Common myeloid progenitor, CD34-positive (primary cell): ENCODE data around the gene SLC25A41.

Source experiments
- CTCF ChIA-PET: fragments of 350-600 bp; sonication (Branson Sonifier 250); formaldehyde crosslinking; loops from one replicate; lab custom pipeline; 2021; ENCODE audit warnings: antibody characterized with exemption; lab: Charles Lee
- POLR2A ChIA-PET: fragments of 350-600 bp; sonication (Branson Sonifier 250); formaldehyde crosslinking; loops from one replicate; lab custom pipeline; 2021; ENCODE audit warnings: antibody characterized with exemption; lab: Charles Lee
- DNase-seq, 3 donors: peaks; one replicate each; pipeline versions ENCODE4 v3.0.0 to v3.0.0-alpha.2; 2013
- H3K27ac ChIP-seq, 2 experiments: 1 replicate in 1 of 2; 2 replicates in 1 of 2; pipeline ENCODE4 v1.7.0; 2013; ENCODE audit warnings: inconsistent platforms in 2 of 2, low read length in 2 of 2, mild to moderate bottlenecking in 2 of 2, low read depth in 1 of 2, moderate library complexity in 1 of 2; ENCODE audit not compliant: severe bottlenecking in 2 of 2, insufficient read depth in 1 of 2, poor library complexity in 1 of 2
- H3K27me3 ChIP-seq, 5 experiments: replicated peaks in 2 of 5; 1 replicate in 3 of 5; 2 replicates in 2 of 5; pipeline versions ENCODE4 v1.6.1 to v1.7.0; 2013; ENCODE audit warnings: low read length in 4 of 5, mild to moderate bottlenecking in 2 of 5, moderate library complexity in 2 of 5, inconsistent platforms in 1 of 5; ENCODE audit not compliant: insufficient read depth in 5 of 5, control insufficient read depth in 4 of 5
- H3K36me3 ChIP-seq, 4 experiments: 1 replicate in 2 of 4; 2 replicates in 2 of 4; pipeline versions ENCODE4 v1.6.1 to v1.7.0; 2013; ENCODE audit warnings: low read length in 3 of 4, control low read depth in 1 of 4, mild to moderate bottlenecking in 1 of 4; ENCODE audit not compliant: control insufficient read depth in 4 of 4, insufficient read depth in 4 of 4
- H3K4me1 ChIP-seq, 4 experiments: 1 replicate in 3 of 4; 2 replicates in 1 of 4; pipeline versions ENCODE4 v1.6.1 to v1.7.1; 2013; ENCODE audit warnings: low read length in 3 of 4, mild to moderate bottlenecking in 3 of 4, control low read depth in 1 of 4, inconsistent platforms in 1 of 4, moderate library complexity in 1 of 4; ENCODE audit not compliant: control insufficient read depth in 4 of 4, insufficient read depth in 4 of 4; ENCODE audit errors: control extremely low read depth in 1 of 4
- H3K4me3 ChIP-seq, 7 experiments: 1 replicate in 4 of 7; 2 replicates in 3 of 7; pipeline versions ENCODE4 v1.5.1 to v1.7.0; 2013; ENCODE audit warnings: mild to moderate bottlenecking in 7 of 7, low read length in 6 of 7, moderate library complexity in 6 of 7, inconsistent platforms in 2 of 7, low read depth in 2 of 7, control low read depth in 1 of 7; ENCODE audit not compliant: insufficient read depth in 4 of 7, control insufficient read depth in 1 of 7; ENCODE audit errors: extremely low read depth in 1 of 7
- H3K9me3 ChIP-seq, 5 experiments: 1 replicate in 4 of 5; 2 replicates in 1 of 5; pipeline versions ENCODE4 v1.6.1 to v1.7.1; 2013; ENCODE audit warnings: low read length in 4 of 5, mild to moderate bottlenecking in 2 of 5, inconsistent platforms in 1 of 5, low read depth in 1 of 5, moderate library complexity in 1 of 5; ENCODE audit not compliant: control insufficient read depth in 4 of 5, insufficient read depth in 2 of 5; ENCODE audit errors: control extremely low read depth in 1 of 5
- WGBS: methylation state at CpG from one replicate; pipeline ENCODE4 v1.1.5; 2013; ENCODE audit not compliant: insufficient coverage; 5-methylcytosine and 5-hydroxymethylcytosine counted together

The SLC25A41 gene

DNA sequence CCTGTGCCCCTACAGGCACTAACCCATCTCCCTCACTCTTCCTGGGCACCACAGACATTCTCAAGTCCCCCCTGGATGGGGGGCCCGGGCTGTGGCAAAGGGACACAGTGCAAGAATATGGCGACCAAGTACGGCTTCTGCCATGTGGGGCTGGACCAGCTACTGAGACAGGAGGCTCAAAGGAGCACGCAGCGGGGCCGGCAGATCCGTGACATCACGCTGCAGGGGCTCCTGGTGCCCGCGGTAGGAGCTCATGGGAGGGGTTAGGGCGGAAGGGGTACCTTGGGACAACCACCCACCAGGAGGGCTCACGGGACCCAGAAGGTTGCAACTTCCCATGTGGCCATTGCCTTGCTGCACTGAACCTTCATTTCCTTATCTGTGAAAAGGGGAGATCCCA is 37.3 kb downstream of the SLC25A41 start:
- H3K27ac ChIP-seq: no peak overlapping the region
- H3K27me3 ChIP-seq: no peaks in the 10 kb centered on the region
- no peaks in the 10 kb centered on the region for H3K9me3 ChIP-seq
- H3K4me3 ChIP-seq: no peak overlapping the region
- CTCF ChIA-PET: no interaction called here
- H3K4me1 ChIP-seq: peaks cover 4 to 21% (median 16%) of the 10 kb centered on the region in 4 experiments
- no peak for DNase-seq
- 98% methylated on average over 11 of the region's 12 CpGs for WGBS
- H3K36me3 ChIP-seq: peaks cover 0 to 4% (median 2%) of the 10 kb centered on the region in 4 experiments
- POLR2A ChIA-PET: no interaction called here

DNA sequence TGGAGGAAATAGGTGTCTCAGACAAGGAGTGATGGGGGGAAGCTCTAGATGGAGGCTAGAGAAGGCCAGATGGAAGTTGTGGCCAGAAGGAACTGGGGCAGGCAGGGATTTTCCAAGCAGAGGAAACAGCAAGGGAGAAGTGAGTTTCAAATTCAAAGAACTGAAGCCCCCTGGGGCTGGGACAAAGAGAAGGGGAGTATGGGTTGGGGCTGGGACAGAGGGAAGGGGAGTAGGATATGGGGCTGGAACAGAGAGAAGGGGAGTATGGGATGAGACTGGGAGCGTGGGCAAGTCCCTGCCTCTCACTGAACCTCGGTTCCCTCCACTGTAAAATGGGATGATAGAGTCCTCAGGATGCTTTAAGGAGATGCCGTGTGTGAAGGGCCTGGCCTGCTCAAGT is 38.7 kb downstream of the SLC25A41 start:
- DNase-seq: no peak
- H3K4me3 ChIP-seq: no peak overlapping the region
- 96% methylated on average over 3 of the region's 3 CpGs for WGBS
- H3K4me1 ChIP-seq: peaks cover 4 to 21% (median 16%) of the 10 kb centered on the region in 4 experiments
- no peak overlapping the region for H3K27ac ChIP-seq
- POLR2A ChIA-PET: interaction anchor here (0.6 kb wide), 1 partner anchor 232 kb away, joined by 3 read pairs; no protein-coding TSS in a partner anchor
- H3K9me3 ChIP-seq: no peaks in the 10 kb centered on the region
- H3K36me3 ChIP-seq: peaks cover 2 to 13% (median 6%) of the 10 kb centered on the region in 4 experiments
- no peaks in the 10 kb centered on the region for H3K27me3 ChIP-seq
- CTCF ChIA-PET: no interaction called here

DNA sequence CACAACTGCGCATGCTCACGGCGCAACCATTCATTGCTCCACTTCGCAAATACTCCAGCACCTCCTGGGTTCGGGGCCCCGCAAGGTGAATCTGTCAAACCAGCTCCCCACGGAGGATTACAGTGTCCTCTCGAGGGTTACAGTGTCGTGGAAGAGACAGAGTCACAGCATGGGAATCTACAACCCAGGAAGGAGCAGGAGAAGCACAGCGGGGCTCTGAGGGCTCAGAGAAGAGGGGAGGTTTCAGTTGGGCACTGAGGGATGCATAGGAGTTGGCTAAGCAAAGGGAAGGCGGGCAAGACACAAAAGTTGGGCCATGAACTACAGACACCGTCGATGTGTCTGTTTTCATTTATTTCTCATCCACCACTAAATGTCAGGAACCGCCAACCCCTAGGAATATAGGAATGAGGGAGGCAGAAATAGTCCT is 39.6 kb downstream of the SLC25A41 start:
- Histone ChIP-seq H3K27ac (peak overlapping the region; percentile 92 to 96), H3K4me1 (peaks cover 4 to 21% (median 16%) of the 10 kb centered on the region in 4 experiments), H3K36me3 (peaks cover 7 to 21% (median 11%) of the 10 kb centered on the region in 4 experiments), H3K27me3 (no peaks in the 10 kb centered on the region), H3K4me3 (peak overlapping the region; percentile 56 to 93 (median 89)), H3K9me3 (no peaks in the 10 kb centered on the region)
- WGBS: 17% methylated on average over 11 of the region's 14 CpGs
- ChIA-PET CTCF (no interaction called here), POLR2A (interaction anchor here (0.6 to 1.9 kb wide), 3 partner anchors 16 to 231 kb away, joined by 3 to 7 read pairs (median 5); partner anchors contain the start of gene KHSRP)
- no peak for DNase-seq

DNA sequence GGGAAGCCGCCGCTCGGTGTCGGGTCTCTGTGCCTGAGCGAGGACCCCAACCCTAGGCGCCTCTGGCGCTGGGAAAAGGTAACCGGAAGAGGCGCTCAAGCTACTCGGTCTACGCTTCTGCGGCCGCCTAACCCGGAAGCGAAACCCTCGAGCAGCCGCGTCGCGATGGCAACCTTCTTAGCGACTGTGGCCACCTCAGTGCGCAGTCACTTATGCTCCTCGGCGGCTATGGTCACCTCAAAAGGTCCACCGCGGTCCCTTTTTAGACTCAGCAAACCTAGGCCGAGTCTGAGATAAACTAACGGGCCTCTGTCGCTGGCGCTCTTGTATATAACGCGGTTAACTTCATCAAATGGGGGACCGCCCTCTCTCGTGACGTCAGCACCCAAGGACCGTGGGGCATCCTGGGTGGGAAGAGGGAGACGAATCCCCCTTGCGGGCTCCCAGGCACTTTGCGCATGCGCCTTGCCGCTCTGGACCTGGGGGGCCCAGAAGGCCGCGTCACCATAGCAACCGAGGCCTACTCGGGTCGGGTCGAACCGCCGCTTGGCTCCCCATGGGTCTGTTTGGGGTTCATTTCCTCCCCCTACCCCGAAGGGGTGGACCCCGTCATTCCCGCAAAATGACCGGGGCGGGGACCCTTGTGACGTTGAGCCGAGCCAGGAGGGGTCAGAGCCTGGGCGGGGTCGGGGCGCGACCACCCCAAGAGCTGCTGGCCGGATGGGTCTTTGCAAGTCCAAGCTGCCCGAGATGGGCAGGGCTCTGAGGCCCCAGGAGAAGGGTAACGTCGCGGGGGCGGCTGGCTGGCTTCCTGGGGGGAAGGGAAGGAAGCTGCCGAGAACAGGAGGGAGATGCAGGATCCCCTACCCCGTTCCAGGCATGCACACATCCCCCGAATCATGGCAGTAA is 40.2 kb downstream of the SLC25A41 start, which contains the start of gene GTF2F1:
Gene GTF2F1 (minus strand): TSS at position 91 of the 909 bp plus-strand sequence. CDS start 169 bp downstream, outside the sequence.
- H3K27ac ChIP-seq: peak within 1 kb of the TSS; percentile 92 to 96
- peaks cover 4 to 21% (median 16%) of the 10 kb centered on the region in 4 experiments for H3K4me1 ChIP-seq
- DNase-seq: peak; percentile 97
- no peaks in the 10 kb centered on the region for H3K9me3 ChIP-seq
- ChIA-PET CTCF (interaction anchor here (1.0 kb wide), 1 partner anchor 30 kb away, joined by 3 read pairs; no protein-coding TSS in a partner anchor), POLR2A (interaction anchor here (0.6 to 1.9 kb wide), 4 partner anchors 15 to 303 kb away, joined by 3 to 7 read pairs (median 5); partner anchors contain the start of gene KHSRP)
- H3K4me3 ChIP-seq: peak within 1 kb of the TSS; percentile 56 to 93 (median 89)
- 0% methylated on average over 64 of the region's 69 CpGs for WGBS
- no peaks in the 10 kb centered on the region for H3K27me3 ChIP-seq
- peaks cover 10 to 24% (median 17%) of the 10 kb centered on the region in 4 experiments for H3K36me3 ChIP-seq

DNA sequence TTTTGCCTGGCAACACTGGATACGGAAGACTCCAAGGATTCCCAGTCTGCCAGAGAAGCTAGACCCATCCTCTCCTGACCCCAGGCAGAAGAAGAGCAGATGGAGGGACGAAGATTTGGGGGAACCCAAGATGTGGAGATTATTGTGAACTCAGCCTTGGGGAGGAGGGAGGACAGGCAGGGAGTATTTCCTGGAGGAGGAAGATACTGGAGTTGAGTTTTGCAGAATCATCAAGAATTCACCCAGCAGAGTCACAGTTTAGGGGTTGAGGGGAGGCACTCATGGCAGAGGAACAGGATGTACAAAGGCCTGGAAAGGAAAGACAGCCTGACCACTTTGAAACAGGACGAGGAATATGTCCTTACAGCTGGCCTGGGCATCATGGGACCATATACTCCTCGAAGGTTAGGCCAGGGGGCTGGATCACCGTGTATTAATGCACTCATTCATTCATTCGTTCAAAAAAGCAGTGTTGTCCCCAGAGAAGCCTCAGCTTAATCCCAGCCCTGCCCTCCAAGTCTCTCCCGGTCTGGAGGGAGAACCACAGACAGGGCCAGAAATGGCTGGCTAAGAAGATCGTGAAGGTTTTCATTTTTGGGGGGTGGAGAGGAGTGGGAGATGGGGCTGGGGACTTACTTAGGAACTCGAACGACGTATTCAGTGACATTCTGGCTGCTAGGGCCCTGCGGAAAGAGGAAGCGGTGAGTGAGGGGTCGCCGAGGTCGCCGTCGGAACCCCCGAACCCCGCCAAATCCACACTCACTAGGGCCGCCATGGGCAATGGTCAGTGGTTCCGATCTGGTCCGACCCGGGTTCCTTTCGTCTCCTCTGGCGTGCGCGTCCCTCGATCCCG is 41.1 kb downstream of the SLC25A41 start:
- peak in 2 of 3 donors; percentile 59 to 70 for DNase-seq
- ChIA-PET CTCF (interaction anchor here (1.0 kb wide), 1 partner anchor 31 kb away, joined by 3 read pairs; no protein-coding TSS in a partner anchor), POLR2A (interaction anchor here (0.6 to 1.9 kb wide), 3 partner anchors 14 to 18 kb away, joined by 3 to 5 read pairs (median 3); no protein-coding TSS in a partner anchor)
- H3K4me3 ChIP-seq: peak overlapping the region; percentile 56 to 93 (median 89)
- no peaks in the 10 kb centered on the region for H3K27me3 ChIP-seq
- H3K36me3 ChIP-seq: peaks cover 13 to 31% (median 22%) of the 10 kb centered on the region in 4 experiments
- peak overlapping the region; percentile 92 to 96 for H3K27ac ChIP-seq
- 4% methylated on average over 25 of the region's 30 CpGs for WGBS
- peaks cover 4 to 21% (median 16%) of the 10 kb centered on the region in 4 experiments for H3K4me1 ChIP-seq
- no peaks in the 10 kb centered on the region for H3K9me3 ChIP-seq

DNA sequence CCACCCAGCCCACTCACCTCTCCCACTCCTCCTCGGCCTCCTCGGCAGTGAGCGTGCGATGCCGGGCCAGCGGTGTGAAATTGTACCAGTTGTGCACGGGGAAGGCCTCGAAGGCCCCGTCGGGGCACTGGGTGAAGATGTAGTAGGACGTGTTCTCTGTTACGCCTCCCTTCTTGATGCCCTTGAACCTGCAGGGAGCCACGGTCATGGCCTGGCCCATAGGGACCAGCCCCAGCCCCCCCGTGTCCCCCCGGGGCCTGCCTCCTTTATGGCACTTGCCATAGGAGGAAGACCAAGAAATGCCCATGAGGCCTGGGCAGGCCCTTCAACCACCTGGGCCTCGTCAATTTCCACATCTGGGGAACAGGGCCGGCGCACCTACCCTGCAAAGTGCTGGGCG is 46.2 kb downstream of the SLC25A41 start:
- WGBS: over 99% methylated on average over 19 of the region's 19 CpGs
- Histone ChIP-seq H3K36me3 (peaks cover 25 to 72% (median 49%) of the 10 kb centered on the region in 4 experiments), H3K27me3 (no peaks in the 10 kb centered on the region), H3K4me3 (no peak overlapping the region), H3K27ac (no peak overlapping the region), H3K4me1 (peaks cover 1 to 7% (median 5%) of the 10 kb centered on the region in 4 experiments), H3K9me3 (no peaks in the 10 kb centered on the region)
- CTCF ChIA-PET: no interaction called here
- DNase-seq: no peak
- POLR2A ChIA-PET: no interaction called here
